Endothelial cell of umbilical vein (primary cell): Measurements from ENCODE around the gene ANKS1B. TPM values are rescaled to one million over a fixed set of nuclear protein-coding genes. Genes with fewer than 3 reads are reported as not detected.

Source experiments
- BruUV-seq: library from RNA; stranded (reverse); fragments of 400-500 nt; replicated peaks from 2 replicates; lab custom pipeline; 2021; lab: Mats Ljungman, UMichigan
- CTCF ChIA-PET: fragments of 300-600, 350-600 bp; sonication (Branson Sonifier 250); formaldehyde crosslinking; loops from one replicate; lab custom pipeline; 2021; ENCODE audit warnings: antibody characterized with exemption, inconsistent platforms; lab: Charles Lee
- POLR2A ChIA-PET: fragments of 300-600, 350-600 bp; sonication (Branson Sonifier 250); formaldehyde crosslinking; loops from one replicate; lab custom pipeline; 2021; ENCODE audit warnings: antibody characterized with exemption, inconsistent platforms; lab: Charles Lee
- DNase-seq: peaks from one replicate; pipeline ENCODE4 v3.0.0-alpha.2; 2011; ENCODE audit warnings: low read depth, low spot score
- FAIRE-seq: peaks from 2 replicates; lab custom pipeline; 2011; peaks lifted over from hg19 to GRCh38; lab: Jason Lieb, UNC
- H2AFZ ChIP-seq: 2 replicates; pipeline ENCODE4 v1.6.0; 2012; ENCODE audit warnings: low read depth, low read length, control low read depth, inconsistent platforms
- H3K27ac ChIP-seq: 2 replicates; pipeline ENCODE4 v1.5.1; 2011; ENCODE audit warnings: low read depth, mild to moderate bottlenecking, control low read depth, low read length, moderate library complexity; ENCODE audit not compliant: insufficient read depth
- H3K27me3 ChIP-seq, 2 experiments: 2 replicates each; pipeline versions ENCODE4 v1.6.0 to v1.6.1; 2011; ENCODE audit warnings: low read length in 2 of 2, mixed read lengths in 1 of 2; ENCODE audit not compliant: control insufficient read depth in 2 of 2, insufficient read depth in 2 of 2
- H3K36me3 ChIP-seq, 2 experiments: 2 replicates in 1 of 2; 3 replicates in 1 of 2; pipeline ENCODE4 v1.5.1; 2011; ENCODE audit warnings: low read length in 2 of 2, mild to moderate bottlenecking in 1 of 2, moderate library complexity in 1 of 2; ENCODE audit not compliant: control insufficient read depth in 2 of 2, insufficient read depth in 2 of 2; ENCODE audit errors: extremely low read depth in 1 of 2
- H3K4me1 ChIP-seq: 3 replicates; pipeline ENCODE4 v1.5.1; 2011; ENCODE audit warnings: mild to moderate bottlenecking, low read length; ENCODE audit not compliant: control insufficient read depth, insufficient read depth; ENCODE audit errors: extremely low read depth
- H3K4me2 ChIP-seq: 2 replicates; pipeline ENCODE4 v1.6.1; 2011; ENCODE audit warnings: low read length, control low read depth, mixed read lengths; ENCODE audit not compliant: insufficient read depth
- H3K4me3 ChIP-seq, 3 experiments: fragments of 200-600 bp in 1 of 3; sonication (generic), shearing (Covaris generic) in 1 of 3; replicated peaks in 1 of 3; 2 replicates each; pipeline ENCODE4 v1.5.1; 2011 to 2016; ENCODE audit warnings: control low read depth in 3 of 3, low read length in 3 of 3, mild to moderate bottlenecking in 2 of 3, inconsistent platforms in 1 of 3, low read depth in 1 of 3, moderate library complexity in 1 of 3; ENCODE audit not compliant: insufficient read depth in 1 of 3
- H3K79me2 ChIP-seq: 2 replicates; pipeline ENCODE4 v1.6.0; 2012; ENCODE audit warnings: low read length, inconsistent platforms; ENCODE audit not compliant: control insufficient read depth, insufficient read depth
- H3K9ac ChIP-seq: replicated peaks from 2 replicates; pipeline ENCODE3; 2011; ENCODE audit warnings: low read length, control low read depth; ENCODE audit not compliant: insufficient read depth; ENCODE audit errors: extremely low read depth
- H3K9me1 ChIP-seq: replicated peaks from 3 replicates; pipeline ENCODE4 v1.6.0; 2011; ENCODE audit warnings: mild to moderate bottlenecking, low read length; ENCODE audit not compliant: control insufficient read depth, insufficient read depth; ENCODE audit errors: extremely low read depth
- H3K9me3 ChIP-seq: replicated peaks from 2 replicates; pipeline ENCODE4 v1.5.1; 2012; ENCODE audit warnings: low read length, inconsistent platforms; ENCODE audit not compliant: control insufficient read depth, insufficient read depth
- H4K20me1 ChIP-seq: replicated peaks from 2 replicates; pipeline ENCODE3; 2011; ENCODE audit warnings: mild to moderate bottlenecking, low read length; ENCODE audit not compliant: control insufficient read depth, insufficient read depth; ENCODE audit errors: extremely low read depth
- CTCF ChIP-seq, 2 donors: IDR thresholded peaks; 1 replicate in 1 of 2; 2 replicates in 1 of 2; pipeline ENCODE4 v1.5.1; 2011; ENCODE audit warnings: low read length in 2 of 2, mild to moderate bottlenecking in 2 of 2, moderate library complexity in 2 of 2, control low read depth in 1 of 2, inconsistent platforms in 1 of 2, low read depth in 1 of 2; ENCODE audit not compliant: insufficient read depth in 1 of 2; ENCODE audit errors: extremely low read depth in 1 of 2
- EZH2 ChIP-seq: IDR thresholded peaks from 2 replicates; pipeline ENCODE4 v1.6.1; 2012; ENCODE audit warnings: borderline replicate concordance, low read depth, mild to moderate bottlenecking, moderate library complexity, low read length, inconsistent platforms; ENCODE audit not compliant: severe bottlenecking
- FOS ChIP-seq: IDR thresholded peaks from 2 replicates; pipeline ENCODE4 v1.6.1; 2011; ENCODE audit warnings: mild to moderate bottlenecking, low read length, moderate library complexity, borderline replicate concordance; ENCODE audit not compliant: insufficient read depth
- GATA2 ChIP-seq: IDR thresholded peaks from 2 replicates; pipeline ENCODE4 v1.7.0; 2011; ENCODE audit warnings: low read depth, mild to moderate bottlenecking, moderate library complexity, mixed read lengths, low read length; ENCODE audit not compliant: insufficient read length, insufficient read depth
- MAX ChIP-seq: IDR thresholded peaks from 2 replicates; pipeline ENCODE4 v1.6.1; 2011; ENCODE audit not compliant: insufficient read depth, insufficient read length
- MYC ChIP-seq: IDR thresholded peaks from one replicate; pipeline ENCODE4 v1.6.1; 2011; ENCODE audit warnings: mild to moderate bottlenecking, low read depth, low read length
- POLR2A ChIP-seq: IDR thresholded peaks from 2 replicates; pipeline ENCODE4 v1.6.1; 2012; ENCODE audit warnings: low read depth, mild to moderate bottlenecking, control low read depth, low read length
- dilution Hi-C: fragments of 300-500 bp; cut with MboI; formaldehyde crosslinking; loops from one replicate; pipeline ENCODE4 v1.15.0; 2019; ENCODE audit warnings: low sequenced_read_pairs; ENCODE audit not compliant: extremely low pct_ligation_motif_present
- intact Hi-C: fragments of 100-400 bp; cut with micrococcal nuclease; formaldehyde crosslinking; loops from one replicate; pipeline ENCODE4 v1.10.0; 2022
- polyA plus RNA-seq, 4 experiments: library from polyadenylated mRNA; depleted of rRNA in 3 of 4; stranded (reverse) in 3 of 4; unstranded in 1 of 4; fragments of >200 nt; gene quantifications; 2 replicates each; pipeline versions ENCODE4 v1.2.1 to v1.2.3, GENCODE V29; 2011 to 2012; ENCODE audit warnings: missing spikeins in 1 of 4
- total RNA-seq: library from RNA; stranded (reverse); gene quantifications from 2 replicates; pipeline ENCODE4 v1.2.3, GENCODE V29; 2021

The ANKS1B gene
- total and polyA plus RNA-seq, 2 donors (not counting 3 experiments of a cell fraction or from before 2014, with no cell fraction given): 0.15 to 0.38 TPM

GRCh38 chr12:99454539-99455172, 530.1 kb downstream of the ANKS1B start:
- DNase-seq (no peak), FAIRE-seq (no peak)
- peaks cover 2% of the 10 kb centered on the region for H3K9me3 ChIP-seq
- dilution Hi-C loops: no loop called here
- H3K9me1 ChIP-seq: no peaks in the 10 kb centered on the region
- CTCF ChIA-PET: no interaction called here
- no peak overlapping the region for H2AFZ ChIP-seq
- no TSS peak for BruUV-seq
- no peaks in the 10 kb centered on the region for H4K20me1 ChIP-seq
- no peaks in the 10 kb centered on the region for H3K27me3 ChIP-seq
- POLR2A ChIA-PET: no interaction called here
- no peak for TF ChIP-seq EZH2
- TF ChIP-seq CTCF (IDR thresholded peaks at IDR 0.05; ENCODE audit: extremely low read depth in 1 of 2, insufficient read depth in 1 of 2, low read depth in 1 of 2, low read length in 2 of 2): no peak
- no peak for TF ChIP-seq GATA2
- no peak for TF ChIP-seq POLR2A
- TF ChIP-seq MAX: no peak
- no peak for TF ChIP-seq MYC
- TF ChIP-seq FOS: no peak
- no peak overlapping the region for H3K9ac ChIP-seq
- intact Hi-C loops: no loop called here
- no peak overlapping the region for H3K4me3 ChIP-seq
- H3K36me3 ChIP-seq: no peaks in the 10 kb centered on the region
- no peak overlapping the region for H3K4me2 ChIP-seq
- no peaks in the 10 kb centered on the region for H3K4me1 ChIP-seq
- H3K27ac ChIP-seq: no peak overlapping the region
- H3K79me2 ChIP-seq: no peaks in the 10 kb centered on the region
